ENCODE results near the gene ACSS3. TPM values are rescaled to one million over a fixed set of nuclear protein-coding genes. Genes with fewer than 3 reads are reported as not detected.

The ACSS3 gene
- total RNA-seq, 1 experiment from 2014 or later = not detected

DNA sequence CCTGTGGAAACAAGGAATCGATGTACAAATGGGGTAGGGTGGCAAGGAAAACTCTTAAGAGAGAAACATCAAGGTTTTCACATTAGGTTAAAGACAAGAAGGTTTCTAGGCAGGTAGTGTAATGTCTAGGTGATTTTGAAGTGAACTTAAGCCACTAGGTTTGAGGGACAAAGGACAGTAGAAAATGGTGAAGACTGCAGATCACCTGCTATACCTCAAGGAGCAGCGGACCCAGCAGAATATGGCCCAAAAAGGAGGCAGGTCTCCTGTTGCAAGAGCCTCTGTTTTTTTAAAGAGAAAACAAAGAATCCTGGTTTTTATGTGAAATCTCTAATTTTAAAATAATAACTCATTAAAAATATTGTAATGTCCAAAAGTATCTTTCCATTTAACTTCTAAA, 178.1 kb downstream of the ACSS3 start:
- Histone ChIP-seq H3K4me2 (ENCODE audit: low read depth, low read length, poor library complexity, severe bottlenecking) (no peak overlapping the region), H3K9me3 (ENCODE audit: low read length) (no peaks in the 10 kb centered on the region), H4K20me1 (ENCODE audit: insufficient read depth, low read depth, low read length) (no peaks in the 10 kb centered on the region), H2AFZ (ENCODE audit: low read length) (no peak overlapping the region), H3K27ac (ENCODE audit: low read length) (no peak overlapping the region), H3K9ac (ENCODE audit: low read length) (no peak overlapping the region), H3K36me3 (ENCODE audit: insufficient read depth, low read length) (no peaks in the 10 kb centered on the region), H3K27me3 (ENCODE audit: low read length) (no peaks in the 10 kb centered on the region), H3K4me3 (ENCODE audit: low read length) (no peak overlapping the region), H3K4me1 (ENCODE audit: low read length) (no peaks in the 10 kb centered on the region), H3K9me2 (replicated peaks; ENCODE audit: insufficient read depth, low read length) (no peaks in the 10 kb centered on the region), H3K79me2 (ENCODE audit: low read length) (no peaks in the 10 kb centered on the region)
- no peak for DNase-seq

DNA sequence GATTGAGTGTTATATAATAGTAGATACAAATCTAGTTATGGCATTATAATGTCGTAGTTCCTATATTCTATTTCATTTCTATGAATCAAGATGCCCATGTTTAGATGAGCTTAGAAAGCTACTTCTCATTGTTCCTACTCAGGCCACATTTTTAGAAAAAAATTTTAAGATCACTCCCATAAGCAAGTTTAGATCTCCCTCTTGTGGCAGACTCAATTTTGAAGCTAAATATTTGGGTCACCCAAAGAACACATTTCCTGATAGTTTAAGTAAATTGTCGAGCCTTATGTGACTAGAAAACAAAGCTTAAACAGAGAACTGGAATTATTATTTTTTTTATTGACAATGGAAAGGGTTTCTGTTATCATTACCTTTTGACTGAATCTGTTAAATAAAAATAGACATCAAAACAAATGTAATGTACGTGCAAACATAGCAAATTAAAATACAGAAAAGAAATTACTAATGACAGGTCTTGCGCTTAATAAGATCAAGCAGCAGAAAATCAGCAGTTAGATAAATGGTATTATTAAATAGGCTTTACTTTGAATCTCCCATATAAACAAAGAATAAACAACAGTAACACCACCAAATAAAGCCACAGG, 180.2 kb downstream of the ACSS3 start:
- no peak overlapping the region for H2AFZ ChIP-seq (ENCODE audit: low read length)
- no peak overlapping the region for H3K9ac ChIP-seq (ENCODE audit: low read length)
- H3K9me3 ChIP-seq (ENCODE audit: low read length) = no peaks in the 10 kb centered on the region
- H3K79me2 ChIP-seq (ENCODE audit: low read length) = no peaks in the 10 kb centered on the region
- no peaks in the 10 kb centered on the region for H3K9me2 ChIP-seq (replicated peaks; ENCODE audit: insufficient read depth, low read length)
- H3K4me3 ChIP-seq (ENCODE audit: low read length) = no peak overlapping the region
- no peaks in the 10 kb centered on the region for H3K4me1 ChIP-seq (ENCODE audit: low read length)
- no peaks in the 10 kb centered on the region for H3K27me3 ChIP-seq (ENCODE audit: low read length)
- no peak overlapping the region for H3K4me2 ChIP-seq (ENCODE audit: low read depth, low read length, poor library complexity, severe bottlenecking)
- no peaks in the 10 kb centered on the region for H3K36me3 ChIP-seq (ENCODE audit: insufficient read depth, low read length)
- no peaks in the 10 kb centered on the region for H4K20me1 ChIP-seq (ENCODE audit: insufficient read depth, low read depth, low read length)
- peak; percentile 84 for DNase-seq
- H3K27ac ChIP-seq (ENCODE audit: low read length) = no peak overlapping the region

GRCh38 chr12:81259360-81259759, 181.5 kb downstream of the ACSS3 start:
- H3K79me2 ChIP-seq (ENCODE audit: low read length) = no peaks in the 10 kb centered on the region
- H3K4me3 ChIP-seq (ENCODE audit: low read length) = no peak overlapping the region
- H3K9me3 ChIP-seq (ENCODE audit: low read length) = no peaks in the 10 kb centered on the region
- DNase-seq = no peak
- H3K27ac ChIP-seq (ENCODE audit: low read length) = no peak overlapping the region
- no peaks in the 10 kb centered on the region for H3K36me3 ChIP-seq (ENCODE audit: insufficient read depth, low read length)
- H4K20me1 ChIP-seq (ENCODE audit: insufficient read depth, low read depth, low read length) = no peaks in the 10 kb centered on the region
- no peaks in the 10 kb centered on the region for H3K4me1 ChIP-seq (ENCODE audit: low read length)
- no peak overlapping the region for H2AFZ ChIP-seq (ENCODE audit: low read length)
- H3K27me3 ChIP-seq (ENCODE audit: low read length) = no peaks in the 10 kb centered on the region
- H3K9me2 ChIP-seq (replicated peaks; ENCODE audit: insufficient read depth, low read length) = no peaks in the 10 kb centered on the region
- H3K9ac ChIP-seq (ENCODE audit: low read length) = no peak overlapping the region
- no peak overlapping the region for H3K4me2 ChIP-seq (ENCODE audit: low read depth, low read length, poor library complexity, severe bottlenecking)

GRCh38 chr12:81261508-81262207, 183.8 kb downstream of the ACSS3 start:
- no peaks in the 10 kb centered on the region for H4K20me1 ChIP-seq (ENCODE audit: insufficient read depth, low read depth, low read length)
- no peak for DNase-seq
- no peak overlapping the region for H3K4me3 ChIP-seq (ENCODE audit: low read length)
- no peak overlapping the region for H3K9ac ChIP-seq (ENCODE audit: low read length)
- no peaks in the 10 kb centered on the region for H3K36me3 ChIP-seq (ENCODE audit: insufficient read depth, low read length)
- no peaks in the 10 kb centered on the region for H3K4me1 ChIP-seq (ENCODE audit: low read length)
- no peaks in the 10 kb centered on the region for H3K9me3 ChIP-seq (ENCODE audit: low read length)
- no peak overlapping the region for H3K4me2 ChIP-seq (ENCODE audit: low read depth, low read length, poor library complexity, severe bottlenecking)
- H3K9me2 ChIP-seq (replicated peaks; ENCODE audit: insufficient read depth, low read length) = no peaks in the 10 kb centered on the region
- H3K27ac ChIP-seq (ENCODE audit: low read length) = no peak overlapping the region
- no peaks in the 10 kb centered on the region for H3K79me2 ChIP-seq (ENCODE audit: low read length)
- no peak overlapping the region for H2AFZ ChIP-seq (ENCODE audit: low read length)
- no peaks in the 10 kb centered on the region for H3K27me3 ChIP-seq (ENCODE audit: low read length)

DNA sequence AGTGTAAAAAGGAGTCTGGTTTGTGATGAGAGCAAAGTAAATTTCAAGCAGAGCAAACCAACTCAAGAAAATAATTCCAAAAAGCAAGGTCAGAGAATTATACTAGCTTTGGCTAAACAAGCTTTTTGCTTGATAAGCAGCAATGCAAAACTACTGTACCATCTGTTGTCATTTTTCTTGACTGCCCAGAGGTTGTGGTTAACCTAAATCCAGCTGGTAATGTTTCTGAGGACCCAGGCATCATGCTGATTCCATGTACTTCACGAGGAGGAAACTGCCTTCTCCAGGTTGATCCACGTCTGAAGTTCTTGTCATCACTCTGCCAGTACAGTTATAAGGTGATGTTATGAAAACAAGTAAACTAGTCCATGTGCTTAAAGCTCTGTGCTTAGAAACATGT, 185.2 kb downstream of the ACSS3 start:
- Histone ChIP-seq H3K9me3 (ENCODE audit: low read length) (no peaks in the 10 kb centered on the region), H3K9me2 (replicated peaks; ENCODE audit: insufficient read depth, low read length) (no peaks in the 10 kb centered on the region), H4K20me1 (ENCODE audit: insufficient read depth, low read depth, low read length) (no peaks in the 10 kb centered on the region), H3K4me3 (ENCODE audit: low read length) (no peak overlapping the region), H3K9ac (ENCODE audit: low read length) (no peak overlapping the region), H3K36me3 (ENCODE audit: insufficient read depth, low read length) (no peaks in the 10 kb centered on the region), H3K27ac (ENCODE audit: low read length) (no peak overlapping the region), H3K4me2 (ENCODE audit: low read depth, low read length, poor library complexity, severe bottlenecking) (no peak overlapping the region), H3K27me3 (ENCODE audit: low read length) (no peaks in the 10 kb centered on the region), H3K79me2 (ENCODE audit: low read length) (no peaks in the 10 kb centered on the region), H3K4me1 (ENCODE audit: low read length) (no peaks in the 10 kb centered on the region), H2AFZ (ENCODE audit: low read length) (no peak overlapping the region)
- DNase-seq = no peak

GRCh38 chr12:81270385-81270784, 192.5 kb downstream of the ACSS3 start:
- H3K27ac ChIP-seq (ENCODE audit: low read length) = no peak overlapping the region
- no peaks in the 10 kb centered on the region for H3K36me3 ChIP-seq (ENCODE audit: insufficient read depth, low read length)
- no peak overlapping the region for H3K9ac ChIP-seq (ENCODE audit: low read length)
- H3K4me2 ChIP-seq (ENCODE audit: low read depth, low read length, poor library complexity, severe bottlenecking) = no peak overlapping the region
- H3K79me2 ChIP-seq (ENCODE audit: low read length) = no peaks in the 10 kb centered on the region
- H4K20me1 ChIP-seq (ENCODE audit: insufficient read depth, low read depth, low read length) = no peaks in the 10 kb centered on the region
- H3K27me3 ChIP-seq (ENCODE audit: low read length) = no peaks in the 10 kb centered on the region
- no peak overlapping the region for H3K4me3 ChIP-seq (ENCODE audit: low read length)
- H3K4me1 ChIP-seq (ENCODE audit: low read length) = no peaks in the 10 kb centered on the region
- H3K9me3 ChIP-seq (ENCODE audit: low read length) = no peaks in the 10 kb centered on the region
- H2AFZ ChIP-seq (ENCODE audit: low read length) = no peak overlapping the region
- DNase-seq = no peak
- H3K9me2 ChIP-seq (replicated peaks; ENCODE audit: insufficient read depth, low read length) = no peaks in the 10 kb centered on the region

DNA sequence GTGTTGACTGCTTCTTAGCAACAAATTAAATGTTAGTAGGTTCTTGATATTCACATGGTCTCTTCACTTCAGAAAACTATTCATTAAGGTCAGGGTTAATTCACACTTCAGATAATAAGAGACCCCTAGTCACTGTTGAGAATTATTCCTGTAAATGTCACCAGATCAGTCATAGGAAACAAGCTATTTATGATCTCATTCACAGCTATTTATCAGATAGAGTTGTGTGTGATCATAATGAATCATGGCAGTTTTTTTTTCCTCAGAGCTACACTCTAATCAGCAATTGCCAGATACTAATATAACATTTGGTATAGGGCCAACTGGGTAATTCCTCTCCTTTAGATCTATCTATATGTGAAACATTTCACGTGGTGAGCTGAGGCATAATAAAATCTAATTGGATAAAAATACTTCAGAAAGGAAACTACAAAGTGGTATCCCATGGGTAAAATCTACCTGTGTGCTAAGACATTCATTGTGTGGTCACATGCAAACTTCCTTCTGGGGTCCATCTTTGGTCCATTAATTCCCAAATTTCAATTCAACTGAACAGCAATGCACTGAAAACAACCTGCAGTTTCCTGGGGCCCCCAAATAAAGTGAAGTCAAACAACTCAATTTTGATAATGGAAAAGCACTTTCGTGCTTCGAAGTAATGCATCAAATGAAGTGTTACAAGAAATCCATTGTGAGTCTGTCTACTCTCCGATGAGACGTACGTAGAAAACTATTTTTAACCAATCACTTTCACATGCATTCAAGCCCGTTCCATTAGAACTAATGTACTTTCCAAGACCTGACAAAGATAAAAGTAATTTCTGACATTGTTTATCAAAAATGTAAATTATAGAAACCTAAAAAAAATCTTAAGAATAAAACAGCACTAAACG, 197.0 kb downstream of the ACSS3 start:
- Histone ChIP-seq H3K9ac (ENCODE audit: low read length) (no peak overlapping the region), H3K79me2 (ENCODE audit: low read length) (no peaks in the 10 kb centered on the region), H3K4me1 (ENCODE audit: low read length) (no peaks in the 10 kb centered on the region), H3K27me3 (ENCODE audit: low read length) (no peaks in the 10 kb centered on the region), H3K4me3 (ENCODE audit: low read length) (no peak overlapping the region), H3K4me2 (ENCODE audit: low read depth, low read length, poor library complexity, severe bottlenecking) (no peak overlapping the region), H3K36me3 (ENCODE audit: insufficient read depth, low read length) (no peaks in the 10 kb centered on the region), H3K27ac (ENCODE audit: low read length) (no peak overlapping the region), H2AFZ (ENCODE audit: low read length) (no peak overlapping the region), H4K20me1 (ENCODE audit: insufficient read depth, low read depth, low read length) (no peaks in the 10 kb centered on the region), H3K9me3 (ENCODE audit: low read length) (no peaks in the 10 kb centered on the region), H3K9me2 (replicated peaks; ENCODE audit: insufficient read depth, low read length) (no peaks in the 10 kb centered on the region)
- no peak for DNase-seq

GRCh38 chr12:81284137-81284536, 206.3 kb downstream of the ACSS3 start:
- Histone ChIP-seq H3K4me3 (ENCODE audit: low read length) (no peak overlapping the region), H3K27ac (ENCODE audit: low read length) (no peak overlapping the region), H3K79me2 (ENCODE audit: low read length) (no peaks in the 10 kb centered on the region), H3K4me2 (ENCODE audit: low read depth, low read length, poor library complexity, severe bottlenecking) (no peak overlapping the region), H3K4me1 (ENCODE audit: low read length) (peaks cover 9% of the 10 kb centered on the region), H4K20me1 (ENCODE audit: insufficient read depth, low read depth, low read length) (no peaks in the 10 kb centered on the region), H3K27me3 (ENCODE audit: low read length) (no peaks in the 10 kb centered on the region), H3K9ac (ENCODE audit: low read length) (no peak overlapping the region), H3K9me2 (replicated peaks; ENCODE audit: insufficient read depth, low read length) (no peaks in the 10 kb centered on the region), H2AFZ (ENCODE audit: low read length) (no peak overlapping the region), H3K9me3 (ENCODE audit: low read length) (no peaks in the 10 kb centered on the region), H3K36me3 (ENCODE audit: insufficient read depth, low read length) (no peaks in the 10 kb centered on the region)
- DNase-seq = no peak
